Kidney epithelial cell (primary cell): ENCODE measurements around the gene L3MBTL2. TPM values are rescaled to one million over a fixed set of nuclear protein-coding genes. Genes with fewer than 3 reads are reported as not detected.
A peak's percentile ranks its signal among the peaks of the same experiment; 100 is the strongest.

ENCODE experiments used
- DNase-seq: peaks from one replicate; pipeline ENCODE4 v3.0.0-alpha.2; 2010; ENCODE audit warnings: low read depth
- H3K27me3 ChIP-seq: 2 replicates; pipeline ENCODE4 v1.6.0; 2011; ENCODE audit warnings: low read length; ENCODE audit not compliant: control insufficient read depth, insufficient read depth
- H3K36me3 ChIP-seq: 2 replicates; pipeline ENCODE4 v1.5.1; 2011; ENCODE audit warnings: low read length; ENCODE audit not compliant: control insufficient read depth, insufficient read depth
- H3K4me3 ChIP-seq: 2 replicates; pipeline ENCODE4 v1.5.1; 2011; ENCODE audit warnings: low read depth, mild to moderate bottlenecking, control low read depth, low read length
- total RNA-seq: library from RNA; depleted of rRNA; stranded (reverse); fragments of >200 nt; gene quantifications from 2 replicates; pipeline ENCODE4 v1.2.3, GENCODE V29; 2015
- TF ChIP-seq, protein P1 (sequence below): IDR thresholded peaks from 2 replicates; pipeline ENCODE4 v1.5.1; 2011; ENCODE audit warnings: mild to moderate bottlenecking, moderate library complexity, low read length, control low read depth, inconsistent platforms; ENCODE audit not compliant: insufficient read depth, poor library complexity, severe bottlenecking

L3MBTL2 gene
- total RNA-seq, 1 donor from 2014 or later = 28.5 TPM

DNA sequence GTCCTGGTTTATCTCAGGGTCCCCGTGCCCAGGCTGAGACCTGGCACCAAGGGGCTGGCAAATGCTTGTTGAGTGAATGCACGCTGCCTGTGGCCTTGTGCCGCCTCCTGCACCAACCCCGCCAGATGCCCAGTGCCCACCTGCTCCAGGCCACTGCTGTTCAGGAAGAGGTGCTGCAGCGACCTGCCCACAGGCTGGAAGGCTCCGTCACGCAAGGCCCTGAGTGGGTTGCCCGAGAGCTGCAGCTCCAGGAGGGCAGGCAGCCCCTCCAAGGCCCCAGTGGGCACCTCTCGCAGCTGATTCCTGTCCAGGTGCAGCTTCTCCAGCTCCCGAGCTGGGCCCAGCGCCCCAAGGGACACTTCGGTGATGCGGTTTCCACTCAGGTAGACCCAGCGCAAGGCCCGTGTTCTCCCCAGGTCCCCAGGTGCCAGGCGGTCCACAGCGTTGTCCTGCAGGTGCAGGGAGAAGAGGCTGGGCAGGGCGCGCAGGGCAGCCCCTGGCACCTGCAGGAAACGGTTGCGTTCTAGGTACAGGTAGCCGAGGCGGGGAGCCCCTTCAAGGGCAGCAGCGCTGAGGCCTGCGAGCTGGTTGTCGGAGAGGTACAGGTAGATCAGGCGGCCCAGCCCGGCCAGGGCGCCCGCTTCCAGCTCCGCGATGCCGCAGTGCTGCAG lies 32.1 kb downstream of the L3MBTL2 start:
- Histone ChIP-seq H3K4me3 (peak overlapping the region; percentile 26), H3K27me3 (no peaks in the 10 kb centered on the region), H3K36me3 (no peaks in the 10 kb centered on the region)
- TF ChIP-seq, protein P1, sequence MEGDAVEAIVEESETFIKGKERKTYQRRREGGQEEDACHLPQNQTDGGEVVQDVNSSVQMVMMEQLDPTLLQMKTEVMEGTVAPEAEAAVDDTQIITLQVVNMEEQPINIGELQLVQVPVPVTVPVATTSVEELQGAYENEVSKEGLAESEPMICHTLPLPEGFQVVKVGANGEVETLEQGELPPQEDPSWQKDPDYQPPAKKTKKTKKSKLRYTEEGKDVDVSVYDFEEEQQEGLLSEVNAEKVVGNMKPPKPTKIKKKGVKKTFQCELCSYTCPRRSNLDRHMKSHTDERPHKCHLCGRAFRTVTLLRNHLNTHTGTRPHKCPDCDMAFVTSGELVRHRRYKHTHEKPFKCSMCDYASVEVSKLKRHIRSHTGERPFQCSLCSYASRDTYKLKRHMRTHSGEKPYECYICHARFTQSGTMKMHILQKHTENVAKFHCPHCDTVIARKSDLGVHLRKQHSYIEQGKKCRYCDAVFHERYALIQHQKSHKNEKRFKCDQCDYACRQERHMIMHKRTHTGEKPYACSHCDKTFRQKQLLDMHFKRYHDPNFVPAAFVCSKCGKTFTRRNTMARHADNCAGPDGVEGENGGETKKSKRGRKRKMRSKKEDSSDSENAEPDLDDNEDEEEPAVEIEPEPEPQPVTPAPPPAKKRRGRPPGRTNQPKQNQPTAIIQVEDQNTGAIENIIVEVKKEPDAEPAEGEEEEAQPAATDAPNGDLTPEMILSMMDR = no peak
- no peak for DNase-seq

DNA sequence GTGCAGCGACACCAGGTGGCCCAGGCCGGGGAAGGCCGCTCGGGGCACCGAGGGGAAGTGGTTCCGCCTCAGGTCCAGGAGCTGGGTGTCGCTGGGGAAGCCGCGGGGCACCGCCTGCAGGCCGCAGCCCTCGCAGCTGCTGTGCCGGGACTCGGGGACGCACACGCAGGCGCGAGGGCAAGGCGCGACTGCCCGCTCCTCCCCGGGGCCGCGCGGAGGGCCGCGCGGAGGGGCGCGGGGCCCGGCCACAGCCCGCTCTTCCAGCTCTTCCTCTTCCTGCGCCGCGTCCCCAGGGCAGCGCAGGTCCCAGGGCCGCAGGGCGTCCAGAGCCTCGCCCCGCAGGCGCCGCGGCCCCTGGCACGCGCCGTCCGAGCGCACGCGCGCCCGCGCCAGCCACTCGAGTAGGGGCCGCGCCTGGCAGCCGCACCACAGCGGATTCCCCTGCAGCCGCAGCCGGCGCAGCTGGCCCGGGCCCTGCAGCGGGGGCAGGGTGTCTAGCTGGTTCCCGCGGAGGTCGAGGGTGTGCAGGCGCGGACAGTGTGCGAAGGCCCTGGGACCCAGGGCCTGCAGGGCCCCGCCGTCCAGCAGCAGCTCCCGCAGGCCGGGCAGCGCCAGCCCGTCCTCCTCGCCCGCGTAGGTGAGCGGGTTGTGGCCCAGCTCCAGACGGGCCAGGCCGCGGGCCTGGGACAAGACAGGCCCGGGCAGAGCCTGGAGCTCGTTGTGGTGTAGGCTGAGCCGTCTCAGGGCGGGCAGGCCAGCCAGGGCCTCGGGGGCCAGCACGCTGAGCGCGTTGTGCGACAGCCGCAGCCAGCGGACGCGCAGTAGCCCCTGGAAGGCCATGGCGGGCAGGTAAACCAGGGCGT lies 32.8 kb downstream of the L3MBTL2 start:
- peak; percentile 12 for DNase-seq

DNA sequence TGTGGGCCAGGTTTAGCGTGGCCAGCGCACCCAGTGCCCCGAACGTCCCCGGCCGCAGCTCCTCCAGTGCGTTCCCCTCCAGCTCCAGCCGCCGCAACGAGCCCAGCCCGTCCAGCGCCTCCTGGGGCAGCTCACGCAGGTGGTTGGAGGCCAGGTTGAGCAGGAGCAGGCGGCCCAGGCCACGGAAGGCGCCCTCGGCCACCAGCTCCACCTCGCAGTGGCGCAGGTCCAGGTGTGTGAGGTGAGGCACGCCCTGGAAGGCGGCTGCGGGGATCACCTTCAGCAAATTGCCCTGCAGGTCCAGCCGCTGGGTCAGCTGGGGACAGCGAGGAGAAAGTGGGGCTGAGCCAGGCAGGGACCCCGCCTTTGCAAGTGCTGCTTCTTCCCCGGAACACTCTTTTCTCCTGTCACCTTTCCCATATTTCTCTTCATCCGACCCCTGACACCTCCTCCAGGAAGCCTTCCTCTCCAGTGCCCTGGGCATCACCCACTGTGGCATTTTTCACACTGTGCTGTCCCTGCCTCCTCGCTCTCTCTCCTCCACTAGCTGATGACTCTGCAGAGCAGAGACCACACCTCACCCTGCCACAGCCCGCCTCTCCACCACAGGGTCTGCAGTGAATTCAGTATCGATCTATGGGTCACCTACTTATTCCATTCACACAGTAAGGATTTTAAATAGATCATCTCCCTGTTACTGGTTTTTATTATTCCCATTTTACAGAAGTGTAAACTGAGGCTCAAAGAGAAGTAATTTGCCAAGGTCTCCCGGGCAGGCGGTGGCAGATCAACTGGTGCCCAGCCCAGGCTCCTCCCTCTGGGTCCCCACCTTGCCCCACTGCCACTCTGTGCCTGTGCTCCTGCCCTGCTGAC lies 33.7 kb downstream of the L3MBTL2 start:
- TF ChIP-seq, protein P1 = no peak
- Histone ChIP-seq H3K36me3 (no peaks in the 10 kb centered on the region), H3K27me3 (no peaks in the 10 kb centered on the region), H3K4me3 (no peak overlapping the region)
- DNase-seq = no peak

More for the DNA sequence above, 32.8 kb downstream of the L3MBTL2 start:
- Histone ChIP-seq H3K4me3 (peak overlapping the region; percentile 26), H3K36me3 (no peaks in the 10 kb centered on the region), H3K27me3 (no peaks in the 10 kb centered on the region)
- TF ChIP-seq, protein P1 = peak; percentile 58

DNA sequence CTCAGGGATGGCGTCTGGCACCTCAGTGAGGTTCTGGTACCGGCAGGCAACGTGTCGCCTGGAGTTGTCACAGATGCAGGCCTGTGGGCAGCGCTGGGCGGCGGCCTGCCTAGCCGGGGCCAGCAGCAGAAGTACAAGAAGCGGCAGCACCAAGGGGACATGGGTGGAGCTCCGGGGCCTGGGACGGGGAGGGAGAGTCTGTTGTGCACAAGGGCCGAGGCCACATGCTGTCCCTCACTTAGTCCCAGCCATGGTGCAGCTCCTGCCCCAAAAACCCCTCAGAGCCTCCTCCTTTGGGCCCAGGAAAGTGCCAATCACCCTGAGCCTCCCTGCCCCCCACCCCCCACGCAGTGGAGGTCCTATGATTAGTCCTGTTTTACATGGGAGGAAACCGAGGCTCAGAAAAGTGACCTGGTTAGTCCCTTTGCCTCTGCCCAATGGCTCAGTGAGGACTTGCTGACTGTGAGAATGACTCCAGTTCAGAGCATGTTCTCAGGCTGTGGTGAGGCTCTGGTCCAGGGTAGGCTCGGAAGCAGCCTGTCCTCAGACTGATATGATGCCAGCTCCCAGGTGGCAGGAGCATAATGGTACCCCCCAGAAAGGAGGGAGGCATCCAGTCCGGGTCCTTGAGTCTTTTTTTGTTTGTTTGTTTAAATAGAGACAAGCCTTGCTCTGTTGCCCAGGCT lies 34.5 kb downstream of the L3MBTL2 start:
- Histone ChIP-seq H3K36me3 (no peaks in the 10 kb centered on the region), H3K27me3 (no peaks in the 10 kb centered on the region), H3K4me3 (no peak overlapping the region)
- DNase-seq = no peak
- TF ChIP-seq, protein P1 = no peak

DNA sequence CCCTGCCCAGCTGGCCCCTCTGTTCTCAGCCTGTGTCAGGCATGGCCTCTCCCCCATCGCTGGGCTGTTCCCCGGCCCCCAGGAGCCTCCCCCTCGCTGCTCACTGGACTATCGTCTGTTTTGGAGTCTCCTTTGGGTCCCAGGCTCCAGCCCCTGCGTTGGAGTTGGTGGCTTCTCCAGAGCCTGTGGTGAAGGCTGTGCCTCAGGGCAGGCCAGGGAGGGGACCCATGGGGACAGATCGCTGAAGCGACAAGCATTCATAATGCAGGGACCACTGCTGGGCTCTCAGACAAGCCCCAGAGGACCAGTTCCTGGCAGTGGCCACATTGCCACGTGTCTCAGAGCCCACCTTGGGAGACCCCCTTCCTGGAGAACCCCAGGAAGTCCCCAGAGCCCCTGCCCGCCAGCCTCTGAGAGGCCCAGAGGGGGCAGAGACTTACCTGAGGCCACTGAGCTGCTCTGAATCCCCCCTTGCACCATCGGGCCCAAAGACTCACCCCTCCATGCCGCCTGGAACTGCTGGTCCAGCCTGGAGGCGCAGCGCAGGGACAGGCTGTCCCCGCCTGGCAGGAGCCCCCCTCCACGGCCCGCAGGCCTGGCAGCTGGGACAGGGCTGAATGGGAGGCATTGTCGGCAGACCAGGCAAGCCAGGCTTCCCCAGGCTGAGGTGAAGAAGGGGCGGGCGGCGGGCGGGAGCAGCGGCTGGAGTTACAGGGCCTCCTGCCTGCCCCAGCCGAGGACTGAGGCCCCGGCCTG lies 35.4 kb downstream of the L3MBTL2 start, which contains the start of gene CHADL:
Gene CHADL (minus strand): TSS at position 555 of the 756 bp plus-strand sequence. CDS start 50 bp downstream, at position 505.
- DNase-seq = no peak
- no peaks in the 10 kb centered on the region for H3K27me3 ChIP-seq
- no peak within 1 kb of the TSS for H3K4me3 ChIP-seq
- H3K36me3 ChIP-seq = no peaks in the 10 kb centered on the region
- TF ChIP-seq, protein P1 = no peak
